H1 (cell line): Measurements from ENCODE around the gene EPHA5. TPM values are rescaled to one million over a fixed set of nuclear protein-coding genes. Genes with fewer than 3 reads are reported as not detected.

ENCODE experiments used
- YY1 ChIP-seq: IDR thresholded peaks from 2 replicates; pipeline ENCODE4 v1.6.1; 2011; ENCODE audit warnings: low read depth, mild to moderate bottlenecking, low read length
- polyA plus RNA-seq, 7 experiments: library from polyadenylated mRNA; depleted of rRNA in 3 of 7; stranded (reverse) in 5 of 7; unstranded in 2 of 7; fragments of >200 nt in 5 of 7; fragments of 200-250 nt in 2 of 7; gene quantifications; 1 replicate in 5 of 7; 2 replicates in 1 of 7; 4 replicates in 1 of 7; pipeline versions ENCODE4 v1.2.1 to v1.2.3, GENCODE V29; 2011 to 2013; ENCODE audit warnings: missing spikeins in 2 of 7, mixed read lengths in 2 of 7
- total RNA-seq: library from RNA; stranded (reverse); fragmentation: NEBNext Ultra II Directional; extraction: Animal tissue kit (Norgen Biotek cat#: 25700); gene quantifications from 2 replicates; pipeline ENCODE4 v1.2.1, GENCODE V29; 2021

Gene EPHA5
- total and polyA plus RNA-seq, 2 of the 8 experiments (the other 6 are each of a cell fraction or from before 2014, with no cell fraction given), result 0.03 to 0.11 TPM

- TF ChIP-seq YY1, result no peak
Observed at GRCh38 chr4:65399084-65399483, 271.2 kb downstream of the EPHA5 start (continued).
